K562 (cell line): Measurements from ENCODE around the gene NTPCR.

Experiments used
- CEBPB ChIP-seq: fragments of 450-650 bp; IDR thresholded peaks from 2 replicates; pipeline ENCODE4 v1.6.1; 2016; ENCODE audit warnings: missing genetic modification characterization, missing compliant biosample characterization
- KLF6 ChIP-seq: fragments of 250-450 bp; sonication (Bioruptor Pico); IDR thresholded peaks from 2 replicates; pipeline ENCODE4 v1.4.0; 2020; ENCODE audit warnings: mild to moderate bottlenecking, moderate library complexity, borderline replicate concordance
- NFE2L1 ChIP-seq: fragments of 450-650 bp; IDR thresholded peaks from 2 replicates; pipeline ENCODE4 v1.6.1; 2016; ENCODE audit warnings: missing genetic modification characterization, low read depth, mild to moderate bottlenecking, missing compliant biosample characterization, moderate library complexity, borderline replicate concordance
- RAD21 ChIP-seq, 2 experiments: fragments of 250-450 bp in 1 of 2; fragments of 450-650 bp in 1 of 2; sonication (Bioruptor Pico) in 1 of 2; formaldehyde crosslinking in 1 of 2; IDR thresholded peaks in 1 of 2; conservative IDR thresholded peaks in 1 of 2; 2 replicates each; pipeline versions ENCODE4 v1.4.0 to v1.8.0; 2020 to 2022; ENCODE audit warnings: mild to moderate bottlenecking in 2 of 2, moderate library complexity in 1 of 2
- ZNF785 ChIP-seq: fragments of 250-450 bp; sonication (Bioruptor Pico); IDR thresholded peaks from 2 replicates; pipeline ENCODE4 v1.4.0; 2020; ENCODE audit warnings: mild to moderate bottlenecking
- ZSCAN32 ChIP-seq: fragments of 450-650 bp; formaldehyde crosslinking; IDR thresholded peaks from 2 replicates; pipeline ENCODE4 v1.4.0; 2020; ENCODE audit warnings: mild to moderate bottlenecking, moderate library complexity
- ZZZ3 ChIP-seq: fragments of 450-650 bp; IDR thresholded peaks from 2 replicates; pipeline ENCODE4 v1.6.1; 2016; ENCODE audit warnings: antibody characterized with exemption, mild to moderate bottlenecking, moderate library complexity

GRCh38 chr1:233015965-233016364 is 65.6 kb downstream of the NTPCR start:
- TF ChIP-seq NFE2L1 (tag) (no peak), RAD21 (CRISPR knock-in tag; conservative IDR thresholded peaks at IDR 0.05 in 1 of 2, IDR thresholded peaks at IDR 0.05 in 1 of 2) (no peak), KLF6 (CRISPR knock-in tag) (no peak), ZSCAN32 (CRISPR knock-in tag) (no peak), ZZZ3 (no peak), ZNF785 (CRISPR knock-in tag) (no peak), CEBPB (tag) (no peak)
